ENCODE results near the gene MARCOL. TPM values are rescaled to one million over a fixed set of nuclear protein-coding genes. Genes with fewer than 3 reads are reported as not detected.

The MARCOL gene
- total RNA-seq, 1 donor from 2014 or later = not detected

Other genes with a start within 250 kb of the MARCOL start
- gene SPINK5, start 174.5 kb upstream of the MARCOL start, total RNA-seq = 0.47 TPM
- not detected for gene SPINK14, start 70.0 kb upstream of the MARCOL start, total RNA-seq
- gene SPINK6, start 35.5 kb upstream of the MARCOL start, total RNA-seq = not detected
- not detected for gene SPINK13, start 30.3 kb downstream of the MARCOL start, total RNA-seq
- gene SPINK7, start 73.9 kb downstream of the MARCOL start, total RNA-seq = not detected
- gene SPINK9, start 97.0 kb downstream of the MARCOL start, total RNA-seq = not detected
- 38.0 TPM for gene FBXO38, start 145.4 kb downstream of the MARCOL start, total RNA-seq

Data from left ventricle myocardium inferior (tissue), 1 donor.